ENCODE data around the gene JAG2. TPM values are rescaled to one million over a fixed set of nuclear protein-coding genes. Genes with fewer than 3 reads are reported as not detected.

Gene JAG2
- total RNA-seq, 1 donor from 2014 or later = 5.7 TPM

- no peak for TF ChIP-seq CTCF (conservative IDR thresholded peaks at IDR 0.05; ENCODE audit: low read depth, low read length)
- H3K4me3 ChIP-seq (ENCODE audit: low read depth, low read length) = no peak overlapping the region
- no peak for DNase-seq (ENCODE audit: low read depth)
These were observed 3.9 kb upstream of the JAG2 start for GRCh38 chr14:105172476-105172875.

- no peak for TF ChIP-seq CTCF (conservative IDR thresholded peaks at IDR 0.05; ENCODE audit: low read depth, low read length)
- DNase-seq (ENCODE audit: low read depth) = no peak
- no peak overlapping the region for H3K4me3 ChIP-seq (ENCODE audit: low read depth, low read length)
These were observed 2.6 kb upstream of the JAG2 start for GRCh38 chr14:105171004-105171673.

- DNase-seq (ENCODE audit: low read depth) = no peak
- TF ChIP-seq CTCF (conservative IDR thresholded peaks at IDR 0.05; ENCODE audit: low read depth, low read length) = no peak
These were observed 1.4 kb upstream of the JAG2 start for GRCh38 chr14:105169776-105170655.

GRCh38 chr14:105168979-105169507, 467 bp upstream of the JAG2 start:
- H3K4me3 ChIP-seq (ENCODE audit: low read depth, low read length) = peak overlapping the region; percentile 31
- peak; percentile 42 for TF ChIP-seq CTCF (conservative IDR thresholded peaks at IDR 0.05; ENCODE audit: low read depth, low read length)

More at GRCh38 chr14:105169776-105170655, 1.4 kb upstream of the JAG2 start:
- H3K4me3 ChIP-seq (ENCODE audit: low read depth, low read length) = no peak overlapping the region

GRCh38 chr14:105168093-105168420, 519 bp downstream of the JAG2 start:
- no peak for DNase-seq (ENCODE audit: low read depth)
- peak overlapping the region; percentile 50 for H3K4me3 ChIP-seq (ENCODE audit: low read depth, low read length)
- TF ChIP-seq CTCF (conservative IDR thresholded peaks at IDR 0.05; ENCODE audit: low read depth, low read length) = no peak

More at GRCh38 chr14:105168979-105169507, 467 bp upstream of the JAG2 start:
- no peak for DNase-seq (ENCODE audit: low read depth)

- H3K4me3 ChIP-seq (ENCODE audit: low read depth, low read length) = peak overlapping the region; percentile 50
- DNase-seq (ENCODE audit: low read depth) = no peak
- TF ChIP-seq CTCF (conservative IDR thresholded peaks at IDR 0.05; ENCODE audit: low read depth, low read length) = no peak
These were observed 1.1 kb downstream of the JAG2 start for GRCh38 chr14:105167303-105168092.

Data from epithelial cell of proximal tubule (primary cell).